Osteocyte (in vitro differentiated cells): ENCODE results near the gene APBA1. TPM values are rescaled to one million over a fixed set of nuclear protein-coding genes. Genes with fewer than 3 reads are reported as not detected.

Experiments used
- DNase-seq: peaks from one replicate; pipeline ENCODE4 v3.0.0; 2021; ENCODE audit warnings: mixed read lengths; ENCODE audit not compliant: unreplicated experiment; ENCODE audit errors: extremely low spot score
- H3K27ac Mint-ChIP-seq: one replicate; pipeline ENCODE4 v1.8.0; 2021; ENCODE audit warnings: mild to moderate bottlenecking, mixed read lengths; ENCODE audit not compliant: unreplicated experiment
- H3K27me3 Mint-ChIP-seq: one replicate; pipeline ENCODE4 v1.8.0; 2021; ENCODE audit warnings: mixed read lengths; ENCODE audit not compliant: unreplicated experiment
- H3K36me3 Mint-ChIP-seq: one replicate; pipeline ENCODE4 v1.8.0; 2021; ENCODE audit warnings: mixed read lengths; ENCODE audit not compliant: unreplicated experiment
- H3K4me1 Mint-ChIP-seq: one replicate; pipeline ENCODE4 v1.8.0; 2021; ENCODE audit warnings: mixed read lengths; ENCODE audit not compliant: unreplicated experiment
- H3K4me3 Mint-ChIP-seq: one replicate; pipeline ENCODE4 v1.8.0; 2021; ENCODE audit warnings: mild to moderate bottlenecking, moderate library complexity, mixed read lengths; ENCODE audit not compliant: unreplicated experiment
- H3K9me3 Mint-ChIP-seq: one replicate; pipeline ENCODE4 v1.8.0; 2021; ENCODE audit warnings: mixed read lengths; ENCODE audit not compliant: unreplicated experiment
- CTCF ChIP-seq: fragments of 200-600 bp; sonication (generic); IDR thresholded peaks from 2 replicates; pipeline ENCODE4 v1.5.0; 2021; ENCODE audit warnings: antibody characterized with exemption, mild to moderate bottlenecking, moderate library complexity
- total RNA-seq: library from RNA; stranded (reverse); gene quantifications from 2 replicates; pipeline ENCODE4 v1.2.1, GENCODE V29; 2021

APBA1 gene
- total RNA-seq, 1 donor from 2014 or later = 5.2 TPM

- H3K4me3 Mint-ChIP-seq = no peak overlapping the region
These were observed 6.8 kb upstream of the APBA1 start for GRCh38 chr9:69678843-69679538.

GRCh38 chr9:69677931-69678330 is 5.8 kb upstream of the APBA1 start:
- no peak for DNase-seq
- no peak overlapping the region for H3K4me3 Mint-ChIP-seq
- H3K9me3 Mint-ChIP-seq = no peaks in the 10 kb centered on the region
- H3K27me3 Mint-ChIP-seq = no peaks in the 10 kb centered on the region
- peaks cover 23% of the 10 kb centered on the region for H3K4me1 Mint-ChIP-seq
- H3K36me3 Mint-ChIP-seq = no peaks in the 10 kb centered on the region
- no peak overlapping the region for H3K27ac Mint-ChIP-seq
- no peak for TF ChIP-seq CTCF

More at GRCh38 chr9:69678843-69679538, 6.8 kb upstream of the APBA1 start:
- Mint-ChIP-seq H3K27ac (no peak overlapping the region), H3K36me3 (no peaks in the 10 kb centered on the region), H3K9me3 (no peaks in the 10 kb centered on the region), H3K27me3 (peaks cover 2% of the 10 kb centered on the region), H3K4me1 (peaks cover 13% of the 10 kb centered on the region)
- DNase-seq = no peak
- no peak for TF ChIP-seq CTCF

GRCh38 chr9:69675563-69675962 is 3.4 kb upstream of the APBA1 start:
- no peak overlapping the region for H3K4me3 Mint-ChIP-seq

GRCh38 chr9:69674716-69675438 is 2.7 kb upstream of the APBA1 start:
- H3K9me3 Mint-ChIP-seq = no peaks in the 10 kb centered on the region
- no peak overlapping the region for H3K4me3 Mint-ChIP-seq
- DNase-seq = no peak
- peaks cover 34% of the 10 kb centered on the region for H3K4me1 Mint-ChIP-seq
- H3K27me3 Mint-ChIP-seq = no peaks in the 10 kb centered on the region
- H3K27ac Mint-ChIP-seq = no peak overlapping the region
- no peaks in the 10 kb centered on the region for H3K36me3 Mint-ChIP-seq
- no peak for TF ChIP-seq CTCF

More at GRCh38 chr9:69675563-69675962, 3.4 kb upstream of the APBA1 start:
- Mint-ChIP-seq H3K9me3 (no peaks in the 10 kb centered on the region), H3K36me3 (no peaks in the 10 kb centered on the region), H3K27me3 (no peaks in the 10 kb centered on the region), H3K27ac (no peak overlapping the region), H3K4me1 (peaks cover 34% of the 10 kb centered on the region)
- DNase-seq = no peak
- TF ChIP-seq CTCF = no peak

- no peaks in the 10 kb centered on the region for H3K27me3 Mint-ChIP-seq
- peaks cover 34% of the 10 kb centered on the region for H3K4me1 Mint-ChIP-seq
- no peak overlapping the region for H3K27ac Mint-ChIP-seq
- DNase-seq = no peak
- no peaks in the 10 kb centered on the region for H3K36me3 Mint-ChIP-seq
- no peak overlapping the region for H3K4me3 Mint-ChIP-seq
- no peaks in the 10 kb centered on the region for H3K9me3 Mint-ChIP-seq
- no peak for TF ChIP-seq CTCF
These were observed 2.0 kb upstream of the APBA1 start for GRCh38 chr9:69674112-69674685.
